AG08396 (cell line): ENCODE results near the gene GUCY2D.
"Not testable (repeated sequence)": the region's sequence is repeated elsewhere in the genome, so short reads cannot be mapped to it uniquely, and the experiment has no call there.

Experiments used
- DNase-seq: peaks from one replicate; pipeline ENCODE4 v3.0.0; 2012; ENCODE audit warnings: low spot score, mixed read lengths

GUCY2D gene

GRCh38 chr17:8044819-8045810 lies 42.7 kb downstream of the GUCY2D start:
- no peak for DNase-seq

GRCh38 chr17:8046306-8046928 lies 44.0 kb downstream of the GUCY2D start:
- no peak for DNase-seq

GRCh38 chr17:8046929-8047768 lies 44.7 kb downstream of the GUCY2D start:
- no peak for DNase-seq

GRCh38 chr17:8047769-8048110 lies 45.3 kb downstream of the GUCY2D start:
- no peak for DNase-seq

- DNase-seq = no peak
These were observed 45.8 kb downstream of the GUCY2D start for GRCh38 chr17:8048236-8048635.

- no peak for DNase-seq
These were observed 46.3 kb downstream of the GUCY2D start for GRCh38 chr17:8048736-8049135.

- no peak for DNase-seq
These were observed 49.4 kb downstream of the GUCY2D start for GRCh38 chr17:8051831-8052230.

- no peak for DNase-seq
These were observed 50.1 kb downstream of the GUCY2D start for GRCh38 chr17:8052256-8053252.

GRCh38 chr17:8053600-8053999 lies 51.2 kb downstream of the GUCY2D start:
- no peak for DNase-seq

GRCh38 chr17:8055851-8056231 lies 53.4 kb downstream of the GUCY2D start:
- DNase-seq = peak; percentile 3

- peak; percentile 36 for DNase-seq
These were observed 54.0 kb downstream of the GUCY2D start for GRCh38 chr17:8056232-8056975.

GRCh38 chr17:8056976-8057625 lies 54.7 kb downstream of the GUCY2D start:
- no peak for DNase-seq

GRCh38 chr17:8057691-8058114 lies 55.3 kb downstream of the GUCY2D start:
- DNase-seq = peak; percentile 85

- DNase-seq = no peak
These were observed 56.7 kb downstream of the GUCY2D start for GRCh38 chr17:8059131-8059530.

GRCh38 chr17:8060274-8060673 lies 57.9 kb downstream of the GUCY2D start:
- peak; percentile 85 for DNase-seq

GRCh38 chr17:8061851-8062250 lies 59.4 kb downstream of the GUCY2D start:
- DNase-seq = not testable (repeated sequence)

GRCh38 chr17:8062435-8062806 lies 60.0 kb downstream of the GUCY2D start:
- no peak for DNase-seq

- no peak for DNase-seq
These were observed 60.5 kb downstream of the GUCY2D start for GRCh38 chr17:8062807-8063483.

- no peak for DNase-seq
These were observed 61.5 kb downstream of the GUCY2D start for GRCh38 chr17:8063761-8064534.
